NT2/D1 (cell line): ENCODE data around the gene ERC1.

Experiments
- DNase-seq: peaks from one replicate; pipeline ENCODE4 v3.0.0-alpha.2; 2011; ENCODE audit warnings: low read depth, low spot score
- H3K27me3 ChIP-seq: 2 replicates; pipeline ENCODE4 v1.6.0; 2011; ENCODE audit warnings: mild to moderate bottlenecking; ENCODE audit not compliant: insufficient read length, insufficient read depth
- H3K36me3 ChIP-seq: 2 replicates; pipeline ENCODE4 v1.6.1; 2011; ENCODE audit warnings: mild to moderate bottlenecking, low read length, mixed read lengths; ENCODE audit not compliant: insufficient read depth, insufficient read length
- H3K4me1 ChIP-seq: 2 replicates; pipeline ENCODE4 v1.5.1; 2011; ENCODE audit not compliant: insufficient read depth, insufficient read length
- H3K4me3 ChIP-seq: 2 replicates; pipeline ENCODE4 v1.5.1; 2011; ENCODE audit warnings: low read depth; ENCODE audit not compliant: insufficient read length
- H3K9ac ChIP-seq: 2 replicates; pipeline ENCODE4 v1.6.0; 2011; ENCODE audit warnings: low read depth; ENCODE audit not compliant: insufficient read length
- H3K9me3 ChIP-seq: 2 replicates; pipeline ENCODE4 v1.5.1; 2011; ENCODE audit warnings: mild to moderate bottlenecking, low read length; ENCODE audit not compliant: insufficient read depth
- SUZ12 ChIP-seq: IDR thresholded peaks from 2 replicates; pipeline ENCODE4 v1.6.1; 2011; ENCODE audit not compliant: insufficient read length, insufficient read depth; ENCODE audit errors: extremely low read depth
- YY1 ChIP-seq: IDR thresholded peaks from 2 replicates; pipeline ENCODE4 v1.6.1; 2011; ENCODE audit not compliant: insufficient read length, insufficient read depth
- ZNF274 ChIP-seq: IDR thresholded peaks from 2 replicates; pipeline ENCODE4 v1.6.1; 2011; ENCODE audit warnings: mild to moderate bottlenecking, low read depth, low read length

The ERC1 gene

DNA sequence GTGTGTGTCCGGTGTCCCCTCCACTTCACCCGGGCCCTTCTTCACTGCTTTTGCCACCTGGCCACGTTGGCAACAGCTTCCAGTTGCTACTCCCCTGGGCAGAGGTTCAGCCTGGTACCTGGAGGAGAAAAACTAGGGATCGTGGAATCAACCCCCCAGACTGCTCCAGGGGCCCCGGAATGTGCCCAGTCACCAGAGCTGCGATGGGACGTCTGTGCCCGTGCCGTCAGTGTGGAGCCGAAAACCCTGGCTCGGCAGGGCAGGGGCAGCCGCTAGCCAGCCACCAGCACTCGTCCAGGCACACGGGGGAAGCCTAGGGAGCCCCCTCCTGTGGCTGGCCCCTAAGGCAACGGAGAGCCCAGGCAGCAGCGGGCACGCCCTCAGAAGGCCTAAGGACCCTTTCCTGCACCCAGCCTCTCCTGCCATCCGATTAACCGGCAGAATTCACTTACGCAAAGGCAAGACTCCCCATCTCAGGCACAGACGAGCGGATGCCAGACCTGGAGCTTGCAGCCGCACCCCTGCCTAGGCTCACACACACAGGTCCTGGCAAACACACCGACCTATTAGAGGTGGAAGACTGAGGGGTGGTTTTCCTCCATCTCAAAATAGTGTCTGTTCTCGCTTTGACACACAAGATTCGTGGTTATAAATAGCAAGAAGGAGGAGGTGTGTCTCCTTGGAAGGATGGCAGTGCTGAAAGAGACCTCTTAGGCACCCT, 540.8 kb downstream of the ERC1 start:
- H3K27me3 ChIP-seq, result peaks cover 63% of the 10 kb centered on the region
- H3K36me3 ChIP-seq, result peaks cover 6% of the 10 kb centered on the region
- no peak for DNase-seq
- no peaks in the 10 kb centered on the region for H3K9me3 ChIP-seq
- H3K4me1 ChIP-seq, result peaks cover 29% of the 10 kb centered on the region
- peak overlapping the region; percentile 75 for H3K9ac ChIP-seq
- H3K4me3 ChIP-seq, result peak overlapping the region; percentile 54
- TF ChIP-seq SUZ12, result peak; percentile 33
- no peak for TF ChIP-seq ZNF274

DNA sequence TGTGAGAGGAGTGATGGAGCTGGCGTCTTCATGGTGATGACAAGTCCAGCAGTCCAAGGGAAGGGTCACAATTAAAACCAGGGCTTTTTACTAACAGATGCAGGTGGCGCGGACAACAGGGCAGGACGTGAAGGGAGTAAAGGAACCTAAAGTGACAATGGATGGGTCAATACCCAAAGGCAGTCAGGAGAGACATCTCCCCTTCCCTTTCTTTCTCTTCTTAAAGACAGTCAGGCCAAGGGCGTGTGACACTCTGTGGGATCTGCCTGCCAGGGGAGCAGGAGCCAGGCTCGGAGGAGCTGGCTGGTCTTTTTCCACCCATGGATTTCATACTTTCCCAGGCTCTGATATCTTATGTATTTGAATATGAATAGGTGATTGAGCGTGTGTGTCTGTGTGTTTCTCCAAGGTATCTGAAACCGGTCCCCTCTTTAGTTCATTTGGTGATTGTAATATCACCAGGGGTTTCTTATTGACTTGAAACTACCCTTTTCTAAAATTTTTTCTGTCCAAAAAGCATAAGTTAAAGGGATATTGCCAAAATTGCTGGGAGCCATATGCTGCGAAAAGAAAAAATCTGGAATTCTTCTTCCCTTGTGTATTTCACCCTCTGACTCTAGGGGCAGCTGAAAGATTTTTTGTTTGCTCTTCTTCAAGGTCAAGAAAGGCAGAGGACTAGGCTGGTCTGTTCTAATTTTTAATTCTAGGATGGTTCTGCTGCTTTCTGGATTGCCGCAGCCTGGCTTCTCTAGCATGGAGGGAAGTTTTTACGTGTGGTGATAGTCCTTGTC, 541.5 kb downstream of the ERC1 start:
- Histone ChIP-seq H3K9me3 (no peaks in the 10 kb centered on the region), H3K4me3 (no peak overlapping the region), H3K36me3 (peaks cover 6% of the 10 kb centered on the region), H3K4me1 (peaks cover 25% of the 10 kb centered on the region), H3K9ac (no peak overlapping the region), H3K27me3 (peaks cover 58% of the 10 kb centered on the region)
- DNase-seq, result no peak
- no peak for TF ChIP-seq ZNF274
- TF ChIP-seq YY1, result no peak
- TF ChIP-seq SUZ12, result no peak

DNA sequence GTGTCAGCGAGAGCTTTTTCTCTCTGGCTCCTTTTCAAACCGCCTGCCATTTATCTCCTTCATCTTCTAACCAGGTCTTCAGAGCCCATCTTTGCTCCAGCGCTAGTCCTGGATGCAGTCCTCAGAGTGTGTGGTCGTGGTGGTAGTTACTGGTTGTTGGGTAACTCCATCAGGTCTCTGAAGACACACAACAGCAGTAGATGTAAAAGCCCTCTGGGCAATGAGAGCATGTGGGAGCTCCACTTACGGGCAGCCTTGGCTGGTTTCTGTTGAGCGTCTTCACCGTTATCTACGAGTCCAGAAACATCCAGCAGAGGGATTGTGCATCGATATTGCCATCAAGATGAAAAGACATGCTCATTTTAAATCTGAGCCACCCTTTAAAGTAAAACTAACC, 542.2 kb downstream of the ERC1 start:
- peaks cover 6% of the 10 kb centered on the region for H3K36me3 ChIP-seq
- DNase-seq, result no peak
- peaks cover 52% of the 10 kb centered on the region for H3K27me3 ChIP-seq
- H3K4me3 ChIP-seq, result no peak overlapping the region
- H3K9ac ChIP-seq, result no peak overlapping the region
- H3K9me3 ChIP-seq, result no peaks in the 10 kb centered on the region
- TF ChIP-seq ZNF274 (no peak), SUZ12 (no peak), YY1 (no peak)
- H3K4me1 ChIP-seq, result peaks cover 21% of the 10 kb centered on the region

DNA sequence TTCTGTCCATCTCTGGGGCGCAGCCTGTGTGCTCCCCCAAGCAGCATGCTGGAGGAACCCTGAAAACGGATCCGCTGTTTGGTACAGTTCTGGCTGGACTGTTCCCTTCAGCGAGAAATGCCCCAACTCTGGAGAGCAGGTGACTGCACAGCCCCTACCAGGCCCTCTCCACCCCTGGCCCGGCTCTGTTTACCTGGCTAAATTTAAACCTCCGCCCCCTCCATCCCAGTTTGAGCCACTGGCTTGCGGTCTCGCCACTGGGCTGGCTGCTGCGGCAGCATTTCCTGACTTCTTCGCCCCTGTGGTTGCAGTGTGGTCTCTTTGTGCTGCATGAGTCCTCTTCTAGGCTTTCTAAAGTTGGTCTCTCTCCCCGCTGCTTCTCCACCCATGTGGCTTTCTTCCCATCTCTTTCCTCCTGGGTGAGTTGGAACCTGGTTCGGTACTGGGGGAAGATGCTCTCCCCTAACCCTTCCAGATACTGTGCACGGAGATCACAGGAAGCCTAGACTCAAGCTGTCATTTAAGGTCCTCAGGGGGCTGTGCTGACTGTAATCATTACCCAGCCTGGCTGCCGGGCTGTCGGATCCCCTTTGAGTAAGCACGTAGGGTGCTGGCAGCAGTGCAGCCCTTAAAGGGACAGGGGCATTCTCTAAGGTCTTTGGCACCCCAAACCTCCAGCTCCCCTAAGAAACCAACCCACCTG, 542.7 kb downstream of the ERC1 start:
- no peak for DNase-seq
- peaks cover 6% of the 10 kb centered on the region for H3K36me3 ChIP-seq
- H3K9me3 ChIP-seq, result no peaks in the 10 kb centered on the region
- peaks cover 46% of the 10 kb centered on the region for H3K27me3 ChIP-seq
- no peak for TF ChIP-seq YY1
- no peak overlapping the region for H3K4me3 ChIP-seq
- no peak overlapping the region for H3K9ac ChIP-seq
- peaks cover 21% of the 10 kb centered on the region for H3K4me1 ChIP-seq

- Histone ChIP-seq H3K27me3 (peaks cover 36% of the 10 kb centered on the region), H3K9ac (no peak overlapping the region), H3K4me3 (no peak overlapping the region), H3K9me3 (no peaks in the 10 kb centered on the region), H3K4me1 (peaks cover 14% of the 10 kb centered on the region), H3K36me3 (peaks cover 12% of the 10 kb centered on the region)
- DNase-seq, result no peak
- TF ChIP-seq ZNF274 (no peak), YY1 (no peak), SUZ12 (no peak)
Measured at GRCh38 chr12:1534748-1535147, 543.7 kb downstream of the ERC1 start.

GRCh38 chr12:1536817-1537216, 545.8 kb downstream of the ERC1 start:
- peaks cover 20% of the 10 kb centered on the region for H3K27me3 ChIP-seq
- TF ChIP-seq ZNF274 (no peak), YY1 (no peak), SUZ12 (no peak)
- H3K4me3 ChIP-seq, result no peak overlapping the region
- H3K9ac ChIP-seq, result no peak overlapping the region
- no peaks in the 10 kb centered on the region for H3K9me3 ChIP-seq
- H3K36me3 ChIP-seq, result peaks cover 11% of the 10 kb centered on the region
- H3K4me1 ChIP-seq, result peaks cover 9% of the 10 kb centered on the region
- no peak for DNase-seq

DNA sequence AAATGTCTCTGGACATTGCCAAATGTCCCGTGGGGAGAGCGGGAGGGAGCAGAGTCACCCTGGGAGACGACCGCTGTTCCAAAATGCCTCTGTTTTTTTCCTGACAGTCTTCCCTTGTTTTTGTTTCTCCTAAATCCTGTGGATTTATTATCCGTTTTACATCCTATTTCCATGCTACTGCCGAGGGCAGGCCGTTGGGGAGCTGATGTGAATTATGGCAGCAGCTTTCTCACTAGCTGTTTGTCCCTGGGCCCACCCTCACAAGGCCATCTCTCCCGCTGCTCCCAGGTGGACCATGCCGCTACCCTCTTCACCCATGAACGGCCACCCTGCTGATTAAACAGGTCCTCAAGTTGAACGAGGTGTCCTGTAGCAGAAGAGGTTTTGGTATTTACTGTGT, 548.1 kb downstream of the ERC1 start:
- Histone ChIP-seq H3K4me1 (no peaks in the 10 kb centered on the region), H3K4me3 (no peak overlapping the region), H3K9ac (no peak overlapping the region), H3K9me3 (no peaks in the 10 kb centered on the region), H3K36me3 (peaks cover 5% of the 10 kb centered on the region), H3K27me3 (peaks cover 3% of the 10 kb centered on the region)
- TF ChIP-seq SUZ12 (no peak), YY1 (no peak), ZNF274 (no peak)
- no peak for DNase-seq
